GM23248 (cell line): ENCODE results near the gene CCDC159. TPM values are rescaled to one million over a fixed set of nuclear protein-coding genes. Genes with fewer than 3 reads are reported as not detected.
A peak's percentile ranks its signal among the peaks of the same experiment; 100 is the strongest.

Source experiments
- DNase-seq: peaks from one replicate; pipeline ENCODE4 v3.0.0-alpha.2; 2015
- H2AFZ ChIP-seq: fragments of 200-600 bp; sonication (generic); 2 replicates; pipeline ENCODE4 v1.6.1; 2016; ENCODE audit warnings: antibody characterized with exemption
- H3F3A ChIP-seq: fragments of 200-600 bp; sonication (generic); 2 replicates; pipeline ENCODE4 v1.6.1; 2016; ENCODE audit warnings: mild to moderate bottlenecking, antibody characterized with exemption, mixed run types; ENCODE audit not compliant: insufficient read depth
- H3K27ac ChIP-seq: fragments of 200-600 bp; sonication (generic); 2 replicates; pipeline ENCODE4 v1.5.1; 2016; ENCODE audit warnings: mild to moderate bottlenecking
- H3K27me3 ChIP-seq: fragments of 200-600 bp; sonication (generic); replicated peaks from 2 replicates; pipeline ENCODE4 v1.6.1; 2016; ENCODE audit warnings: mild to moderate bottlenecking; ENCODE audit not compliant: insufficient read depth
- H3K36me3 ChIP-seq: fragments of 200-600 bp; sonication (generic); 2 replicates; pipeline ENCODE4 v1.6.1; 2016; ENCODE audit warnings: low read depth, mild to moderate bottlenecking
- H3K4me1 ChIP-seq: fragments of 200-600 bp; sonication (generic); 2 replicates; pipeline ENCODE4 v1.6.1; 2016; ENCODE audit warnings: mild to moderate bottlenecking; ENCODE audit not compliant: insufficient read depth
- H3K4me2 ChIP-seq: fragments of 200-600 bp; sonication (generic); one replicate; pipeline ENCODE4 v1.6.1; 2016; ENCODE audit warnings: mild to moderate bottlenecking; ENCODE audit not compliant: unreplicated experiment
- H3K4me3 ChIP-seq: fragments of 200-600 bp; sonication (generic); 2 replicates; pipeline ENCODE4 v1.5.1; 2016; ENCODE audit warnings: mild to moderate bottlenecking
- H3K79me2 ChIP-seq: fragments of 200-600 bp; sonication (generic); 2 replicates; pipeline ENCODE4 v1.6.1; 2016; ENCODE audit warnings: mild to moderate bottlenecking; ENCODE audit not compliant: insufficient read depth
- H3K9ac ChIP-seq: fragments of 200-600 bp; sonication (generic); 2 replicates; pipeline ENCODE4 v1.6.1; 2016; ENCODE audit warnings: mild to moderate bottlenecking
- H3K9me2 ChIP-seq: fragments of 200-600 bp; sonication (generic); 2 replicates; pipeline ENCODE4 v1.6.1; 2016; ENCODE audit warnings: mixed run types, mild to moderate bottlenecking, moderate library complexity; ENCODE audit not compliant: insufficient read depth
- H3K9me3 ChIP-seq: fragments of 200-600 bp; sonication (generic); one replicate; pipeline ENCODE4 v1.6.1; 2017; ENCODE audit warnings: low read depth
- H4K20me1 ChIP-seq: fragments of 200-600 bp; sonication (generic); 2 replicates; pipeline ENCODE4 v1.6.0; 2016; ENCODE audit not compliant: insufficient read depth
- EZH2 ChIP-seq: fragments of 200-600 bp; sonication (generic); IDR thresholded peaks from 2 replicates; pipeline ENCODE4 v1.6.1; 2018; ENCODE audit warnings: antibody characterized with exemption, mild to moderate bottlenecking; ENCODE audit not compliant: insufficient read depth, poor library complexity, severe bottlenecking
- EZH2phosphoT487 ChIP-seq: fragments of 200-600 bp; sonication (generic); IDR thresholded peaks from 2 replicates; pipeline ENCODE4 v1.6.1; 2018; ENCODE audit warnings: antibody characterized with exemption, moderate library complexity, mild to moderate bottlenecking, low read depth; ENCODE audit not compliant: insufficient read depth
- WGBS, 2 experiments: methylation state at CpG; one replicate each; pipeline ENCODE4 v1.1.6; 2015 to 2017; ENCODE audit warnings: low lambda C conversion rate in 2 of 2, low coverage in 1 of 2; ENCODE audit errors: missing lambda C conversion rate in 2 of 2; 5-methylcytosine and 5-hydroxymethylcytosine counted together
- in situ Hi-C: fragments of 300-500 bp; cut with MboI; formaldehyde crosslinking; loops from 2 replicates; pipeline ENCODE4 v1.15.0; 2020
- polyA plus RNA-seq: library from polyadenylated mRNA; unstranded; fragments of >200 nt; fragmentation: Nextera tagmentation; extraction: Ambion mirVana; gene quantifications from 2 replicates; pipeline ENCODE4 v1.2.1, GENCODE V29; 2016
- total RNA-seq: library from RNA; depleted of rRNA; stranded (reverse); fragments of >200 nt; shearing (Covaris generic); gene quantifications from 2 replicates; pipeline ENCODE4 v1.2.3, GENCODE V29; 2014

The CCDC159 gene
- total and polyA plus RNA-seq, 2 experiments from 2014 or later, result 11.6 to 16.5 TPM

- in situ Hi-C loops, result no loop called here
- Histone ChIP-seq H3K27ac (no peak overlapping the region), H3K79me2 (peaks cover 7% of the 10 kb centered on the region; the same call in 1 of the 2 replicates), H3K36me3 (no peaks in the 10 kb centered on the region), H3K9me2 (no peaks in the 10 kb centered on the region), H3K4me1 (peaks cover 25% of the 10 kb centered on the region), H2AFZ (no peak overlapping the region), H3K9ac (0 out of 2 replicates have a peak overlapping the region, but pooled peaks have one; percentile 80), H3K9me3 (no peaks in the 10 kb centered on the region), H3K27me3 (no peaks in the 10 kb centered on the region), H3K4me3 (no peak overlapping the region; the same call in 1 of the 2 replicates), H3K4me2 (peak overlapping the region; percentile 89), H4K20me1 (no peaks in the 10 kb centered on the region), H3F3A (peaks cover 24% of the 10 kb centered on the region)
- TF ChIP-seq EZH2 (no peak), EZH2phosphoT487 (no peak)
- 85 to 88% methylated on average over 7 of the region's 7 CpGs for WGBS, 2 experiments
- no peak for DNase-seq
Measured at GRCh38 chr19:11379857-11380350, 33.6 kb downstream of the CCDC159 start.

DNA sequence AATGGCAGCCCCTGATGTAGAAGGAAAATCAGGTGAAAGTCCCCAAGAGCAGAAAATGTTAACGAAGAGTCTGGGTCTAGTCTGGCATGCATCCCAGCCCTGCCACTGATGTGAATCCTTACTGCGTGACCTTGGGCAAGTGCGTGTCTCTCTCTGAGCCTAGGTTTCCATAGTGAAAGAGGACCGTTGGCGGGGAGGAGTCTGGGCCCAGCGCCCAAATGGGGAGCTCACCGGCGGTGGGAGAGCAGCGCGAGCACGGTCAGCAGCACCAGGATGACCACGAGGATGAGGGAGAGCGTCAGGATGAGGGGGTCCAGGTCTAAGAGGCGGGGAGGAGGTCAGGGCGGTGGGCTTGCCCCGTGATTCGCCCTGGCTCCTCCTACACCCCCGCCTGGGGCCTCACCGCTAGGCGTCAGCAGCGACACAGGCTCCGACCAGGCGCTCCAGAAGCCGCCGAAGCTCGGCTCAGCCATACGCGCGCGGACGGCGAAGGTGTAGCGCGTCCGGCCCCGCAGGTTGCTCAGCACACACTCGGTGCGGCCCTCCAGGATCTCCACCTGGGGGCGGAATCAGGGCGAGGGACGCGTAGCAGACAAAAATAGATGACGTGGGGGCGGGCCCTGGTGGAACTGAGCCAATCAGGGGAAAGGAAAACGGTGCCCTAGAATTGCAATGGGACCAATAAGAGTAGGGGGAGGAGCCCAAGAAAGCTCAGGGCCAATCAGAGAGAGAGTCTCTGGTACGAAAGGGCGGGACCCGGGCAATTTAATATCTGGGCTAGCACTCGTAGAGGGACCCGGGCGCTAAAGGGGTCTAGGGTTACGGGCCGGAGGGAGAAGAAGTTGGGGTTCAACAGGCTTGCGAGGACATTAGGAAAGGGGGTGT is 34.6 kb downstream of the CCDC159 start:
- Histone ChIP-seq H2AFZ (peak overlapping the region; percentile 87), H3K9me2 (no peaks in the 10 kb centered on the region), H3K4me3 (peak overlapping the region; percentile 83), H3F3A (peaks cover 24% of the 10 kb centered on the region), H3K27ac (peak overlapping the region; percentile 51), H3K79me2 (peaks cover 7% of the 10 kb centered on the region; the same call in 1 of the 2 replicates), H3K36me3 (no peaks in the 10 kb centered on the region), H3K27me3 (no peaks in the 10 kb centered on the region), H3K9me3 (no peaks in the 10 kb centered on the region), H3K4me2 (peak overlapping the region; percentile 89), H3K4me1 (peaks cover 25% of the 10 kb centered on the region), H3K9ac (peak overlapping the region; percentile 80), H4K20me1 (no peaks in the 10 kb centered on the region)
- TF ChIP-seq EZH2, result no peak
- in situ Hi-C loops, result no loop called here
- 0 to 1% methylated on average over 50 to 54 of the region's 54 CpGs for whole genome bisulfite sequencing, 2 experiments
- peak; percentile 97 for DNase-seq

GRCh38 chr19:11382898-11383705 is 36.8 kb downstream of the CCDC159 start:
- H3K9ac ChIP-seq, result no peak overlapping the region
- H3F3A ChIP-seq, result peaks cover 11% of the 10 kb centered on the region
- H3K36me3 ChIP-seq, result no peaks in the 10 kb centered on the region
- WGBS, 2 experiments, result 2 to 4% methylated on average over 42 to 51 of the region's 65 CpGs
- H3K4me1 ChIP-seq, result peaks cover 10% of the 10 kb centered on the region
- no peaks in the 10 kb centered on the region for H3K9me3 ChIP-seq
- no peaks in the 10 kb centered on the region for H4K20me1 ChIP-seq
- H3K79me2 ChIP-seq, result peaks cover 7% of the 10 kb centered on the region; the same call in 1 of the 2 replicates
- no peak overlapping the region for H3K4me2 ChIP-seq
- no peak overlapping the region for H3K27ac ChIP-seq
- TF ChIP-seq EZH2 (no peak), EZH2phosphoT487 (no peak)
- peak overlapping the region; percentile 34 for H2AFZ ChIP-seq
- H3K4me3 ChIP-seq, result no peak overlapping the region
- DNase-seq, result peak; percentile 55
- H3K9me2 ChIP-seq, result no peaks in the 10 kb centered on the region
- no peaks in the 10 kb centered on the region for H3K27me3 ChIP-seq
- in situ Hi-C loops, result no loop called here

- TF ChIP-seq EZH2, result no peak
- TF ChIP-seq EZH2phosphoT487, result no peak
- peaks cover 5% of the 10 kb centered on the region; the same call in 1 of the 2 replicates for H3K4me1 ChIP-seq
- H3K27ac ChIP-seq, result no peak overlapping the region
- no peaks in the 10 kb centered on the region for H4K20me1 ChIP-seq
- no peaks in the 10 kb centered on the region for H3K36me3 ChIP-seq
- WGBS, 2 experiments, result 2 to 5% methylated on average over 8 of the region's 9 CpGs
- no peak overlapping the region for H3K4me2 ChIP-seq
- no peak for DNase-seq
- 0 out of 2 replicates have a peak, but pooled peaks cover 6% of the 10 kb centered on the region for H3F3A ChIP-seq
- no peaks in the 10 kb centered on the region for H3K27me3 ChIP-seq
- H2AFZ ChIP-seq, result peak overlapping the region; percentile 34; the same call in 1 of the 2 replicates
- H3K9me3 ChIP-seq, result no peaks in the 10 kb centered on the region
- H3K4me3 ChIP-seq, result no peak overlapping the region
- in situ Hi-C loops, result no loop called here
- H3K9me2 ChIP-seq, result no peaks in the 10 kb centered on the region
- H3K79me2 ChIP-seq, result peaks cover 7% of the 10 kb centered on the region; the same call in 1 of the 2 replicates
- no peak overlapping the region for H3K9ac ChIP-seq
Measured at GRCh38 chr19:11383706-11384048, 37.4 kb downstream of the CCDC159 start.
